H1 (cell line): ENCODE results near the gene MRPL55.
"Not testable (repeated sequence)": the region's sequence is repeated elsewhere in the genome, so short reads cannot be mapped to it uniquely, and the experiment has no call there.

Experiments
- CEBPB ChIP-seq: IDR thresholded peaks from 2 replicates; pipeline ENCODE4 v1.6.1; 2012; ENCODE audit warnings: low read depth, low read length
- EZH2 ChIP-seq: fragments of 200-600 bp; sonication (generic); IDR thresholded peaks from 2 replicates; pipeline ENCODE4 v1.7.1; 2012; ENCODE audit warnings: low read depth, mild to moderate bottlenecking, moderate library complexity, low read length, inconsistent platforms; ENCODE audit not compliant: severe bottlenecking
- POLR2A ChIP-seq, 2 experiments: IDR thresholded peaks; 1 replicate in 1 of 2; 2 replicates in 1 of 2; pipeline ENCODE4 v1.6.1; 2011; ENCODE audit warnings: low read depth in 2 of 2, low read length in 2 of 2, mild to moderate bottlenecking in 2 of 2; ENCODE audit errors: control extremely low read depth in 1 of 2
- TAF1 ChIP-seq: IDR thresholded peaks from 2 replicates; pipeline ENCODE4 v1.6.1; 2011; ENCODE audit warnings: mild to moderate bottlenecking, low read depth, low read length
- TF ChIP-seq, protein P1 (sequence below), 3 experiments: IDR thresholded peaks; 1 replicate in 2 of 3; 2 replicates in 1 of 3; pipeline versions ENCODE4 v1.5.1 to v1.6.1; 2011; ENCODE audit warnings: low read length in 3 of 3, mild to moderate bottlenecking in 3 of 3, inconsistent platforms in 2 of 3, low read depth in 1 of 3, moderate library complexity in 1 of 3; ENCODE audit not compliant: insufficient read depth in 1 of 3; ENCODE audit errors: control extremely low read depth in 1 of 3
- TF ChIP-seq, protein P2 (sequence below): IDR thresholded peaks from 2 replicates; pipeline ENCODE4 v1.6.1; 2011; ENCODE audit warnings: low read length, improper control_type of control experiment

DNA sequence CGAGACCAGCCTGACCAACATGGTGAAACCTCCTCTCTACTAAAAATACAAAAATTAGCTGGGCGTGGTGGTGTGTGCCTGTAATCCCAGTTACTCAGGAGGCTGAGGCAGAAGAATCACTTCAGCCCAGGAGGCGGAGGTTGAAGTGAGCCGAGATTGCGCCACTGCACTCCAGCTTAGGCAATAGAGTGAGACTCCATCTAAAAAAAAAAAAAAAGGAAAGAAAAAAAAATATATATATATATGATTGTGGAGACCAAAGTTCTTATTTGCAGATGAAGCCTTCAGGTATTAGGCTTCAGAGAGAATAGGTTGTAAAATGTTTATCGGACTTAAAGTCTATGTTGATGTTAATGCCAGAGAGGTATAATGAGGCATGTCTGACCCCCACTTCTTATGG, 2.2 kb upstream of the MRPL55 start:
- TF ChIP-seq, protein P1, sequence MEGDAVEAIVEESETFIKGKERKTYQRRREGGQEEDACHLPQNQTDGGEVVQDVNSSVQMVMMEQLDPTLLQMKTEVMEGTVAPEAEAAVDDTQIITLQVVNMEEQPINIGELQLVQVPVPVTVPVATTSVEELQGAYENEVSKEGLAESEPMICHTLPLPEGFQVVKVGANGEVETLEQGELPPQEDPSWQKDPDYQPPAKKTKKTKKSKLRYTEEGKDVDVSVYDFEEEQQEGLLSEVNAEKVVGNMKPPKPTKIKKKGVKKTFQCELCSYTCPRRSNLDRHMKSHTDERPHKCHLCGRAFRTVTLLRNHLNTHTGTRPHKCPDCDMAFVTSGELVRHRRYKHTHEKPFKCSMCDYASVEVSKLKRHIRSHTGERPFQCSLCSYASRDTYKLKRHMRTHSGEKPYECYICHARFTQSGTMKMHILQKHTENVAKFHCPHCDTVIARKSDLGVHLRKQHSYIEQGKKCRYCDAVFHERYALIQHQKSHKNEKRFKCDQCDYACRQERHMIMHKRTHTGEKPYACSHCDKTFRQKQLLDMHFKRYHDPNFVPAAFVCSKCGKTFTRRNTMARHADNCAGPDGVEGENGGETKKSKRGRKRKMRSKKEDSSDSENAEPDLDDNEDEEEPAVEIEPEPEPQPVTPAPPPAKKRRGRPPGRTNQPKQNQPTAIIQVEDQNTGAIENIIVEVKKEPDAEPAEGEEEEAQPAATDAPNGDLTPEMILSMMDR (IDR thresholded peaks at IDR 0.05; ENCODE audit: control extremely low read depth in 1 of 3, insufficient read depth in 1 of 3, low read depth in 1 of 3, low read length in 3 of 3): not testable (repeated sequence)
- TF ChIP-seq, protein P2, sequence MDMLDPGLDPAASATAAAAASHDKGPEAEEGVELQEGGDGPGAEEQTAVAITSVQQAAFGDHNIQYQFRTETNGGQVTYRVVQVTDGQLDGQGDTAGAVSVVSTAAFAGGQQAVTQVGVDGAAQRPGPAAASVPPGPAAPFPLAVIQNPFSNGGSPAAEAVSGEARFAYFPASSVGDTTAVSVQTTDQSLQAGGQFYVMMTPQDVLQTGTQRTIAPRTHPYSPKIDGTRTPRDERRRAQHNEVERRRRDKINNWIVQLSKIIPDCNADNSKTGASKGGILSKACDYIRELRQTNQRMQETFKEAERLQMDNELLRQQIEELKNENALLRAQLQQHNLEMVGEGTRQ: not testable (repeated sequence)
- TF ChIP-seq EZH2; CEBPB; POLR2A (IDR thresholded peaks at IDR 0.05; ENCODE audit: control extremely low read depth in 1 of 2, low read depth in 2 of 2, low read length in 2 of 2); TAF1: not testable (repeated sequence)
